Mucosa of rectum (tissue), 2 donors: ENCODE results near the gene HLA-DOB.
A peak's percentile ranks its signal among the peaks of the same experiment; 100 is the strongest.
"Not testable (repeated sequence)": the region's sequence is repeated elsewhere in the genome, so short reads cannot be mapped to it uniquely, and the experiment has no call there.

Source experiments
- H3K27ac ChIP-seq, 2 donors: one replicate each; pipeline ENCODE4 v1.7.0; 2013; ENCODE audit warnings: inconsistent platforms in 2 of 2, low read depth in 2 of 2, low read length in 2 of 2
- H3K27me3 ChIP-seq, 2 donors: one replicate each; pipeline ENCODE4 v1.7.0; 2013; ENCODE audit warnings: low read length in 2 of 2; ENCODE audit not compliant: control insufficient read depth in 2 of 2, insufficient read depth in 2 of 2
- H3K36me3 ChIP-seq, 2 donors: one replicate each; pipeline ENCODE4 v1.7.0; 2013; ENCODE audit warnings: low read length in 2 of 2; ENCODE audit not compliant: control insufficient read depth in 2 of 2, insufficient read depth in 2 of 2
- H3K4me1 ChIP-seq, 2 donors: one replicate each; pipeline ENCODE4 v1.7.0; 2013; ENCODE audit warnings: low read length in 2 of 2, mild to moderate bottlenecking in 1 of 2; ENCODE audit not compliant: control insufficient read depth in 2 of 2, insufficient read depth in 2 of 2
- H3K4me3 ChIP-seq, 2 donors: one replicate each; pipeline ENCODE4 v1.7.0; 2013; ENCODE audit warnings: low read length in 2 of 2
- H3K9ac ChIP-seq, 2 donors: one replicate each; pipeline ENCODE4 v1.7.0; 2013; ENCODE audit warnings: low read length in 2 of 2, low read depth in 1 of 2, mild to moderate bottlenecking in 1 of 2
- H3K9me3 ChIP-seq, 2 donors: one replicate each; pipeline ENCODE4 v1.7.0; 2013; ENCODE audit warnings: low read length in 2 of 2; ENCODE audit not compliant: control insufficient read depth in 2 of 2
- donor health status: healthy.
- donor health status: Normal muscosa, but diverticular disease.

HLA-DOB gene

DNA sequence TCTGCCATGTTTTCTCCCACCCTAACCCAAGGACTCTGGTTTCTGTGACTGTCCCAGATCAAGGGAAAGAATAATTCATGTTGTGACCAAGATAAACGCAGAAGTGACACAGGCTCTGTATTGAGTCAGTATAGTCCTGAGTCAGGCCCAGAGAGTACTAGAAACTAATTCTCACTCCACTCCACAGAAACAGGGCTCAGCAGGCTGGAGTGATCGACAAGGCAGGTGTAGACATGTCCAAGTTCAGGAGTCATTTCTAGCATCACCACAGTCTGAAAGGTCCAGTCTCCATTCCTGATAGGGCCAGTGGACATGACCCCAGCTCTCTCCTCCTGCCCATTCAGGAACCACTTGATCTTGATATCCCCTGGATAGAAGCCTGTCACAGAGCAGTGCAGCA lies 2.7 kb downstream of the HLA-DOB start:
- Histone ChIP-seq H3K4me1 (no peaks in the 10 kb centered on the region), H3K27ac (no peak overlapping the region), H3K9me3 (no peaks in the 10 kb centered on the region), H3K36me3 (no peaks in the 10 kb centered on the region), H3K9ac (no peak overlapping the region), H3K27me3 (peaks cover 0 to 4% of the 10 kb centered on the region in 2 donors), H3K4me3 (no peak overlapping the region)

DNA sequence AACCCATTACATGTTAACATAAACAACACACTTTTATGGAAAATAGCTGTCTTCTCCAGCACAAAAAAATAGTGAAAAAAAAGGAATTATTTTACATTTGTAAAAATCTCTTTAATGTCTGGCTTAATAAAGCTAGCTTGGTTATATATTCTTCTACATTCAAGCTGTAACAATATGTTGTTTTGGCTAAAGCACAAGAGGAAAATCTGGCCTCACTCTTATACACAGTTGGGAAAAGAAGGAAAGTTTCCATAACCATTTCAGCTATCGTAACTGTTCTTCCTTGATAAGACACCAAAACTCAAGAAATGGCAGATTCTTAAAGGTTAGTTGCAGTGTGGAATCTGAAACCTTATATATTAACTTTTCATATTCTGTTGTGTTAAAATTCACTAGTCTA lies 7.6 kb downstream of the HLA-DOB start:
- H3K36me3 ChIP-seq, result no peaks in the 10 kb centered on the region
- no peaks in the 10 kb centered on the region for H3K4me1 ChIP-seq
- no peak overlapping the region for H3K9ac ChIP-seq
- peaks cover 0 to 4% of the 10 kb centered on the region in 2 donors for H3K27me3 ChIP-seq
- no peak overlapping the region for H3K27ac ChIP-seq
- H3K9me3 ChIP-seq, result no peaks in the 10 kb centered on the region
- no peak overlapping the region for H3K4me3 ChIP-seq

DNA sequence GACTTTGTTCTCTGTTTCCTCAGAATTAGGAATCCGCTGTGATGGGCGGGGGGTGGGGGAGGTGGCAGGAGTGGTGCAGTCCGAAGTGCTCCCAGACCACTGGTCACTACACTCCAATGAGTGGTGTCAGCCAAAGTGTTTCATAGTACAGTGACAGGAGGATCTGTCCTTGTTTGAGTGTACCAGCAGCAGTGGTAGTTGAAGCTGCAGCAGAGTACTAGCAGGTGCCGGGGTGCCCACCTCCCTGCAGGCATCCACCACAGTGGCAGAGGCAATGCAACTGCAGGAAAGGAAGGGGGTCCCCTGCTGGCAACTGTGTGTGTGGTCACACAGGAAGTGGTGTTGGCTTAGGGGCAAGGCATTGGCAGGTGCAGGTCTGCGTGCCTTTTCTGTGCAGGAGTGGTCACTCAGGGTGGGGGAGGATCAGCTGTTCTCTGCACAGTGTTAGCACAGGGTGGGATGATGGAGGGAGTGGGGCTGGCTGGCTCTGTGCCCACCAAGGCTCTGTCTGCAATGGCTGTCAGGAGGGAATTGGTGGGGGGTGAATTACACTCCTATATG lies 9.7 kb downstream of the HLA-DOB start:
- Histone ChIP-seq H3K9me3 (no peaks in the 10 kb centered on the region), H3K36me3 (no peaks in the 10 kb centered on the region), H3K4me1 (no peaks in the 10 kb centered on the region), H3K9ac (no peak overlapping the region), H3K27ac (no peak overlapping the region), H3K4me3 (no peak overlapping the region), H3K27me3 (peaks cover 0 to 4% of the 10 kb centered on the region in 2 donors)

DNA sequence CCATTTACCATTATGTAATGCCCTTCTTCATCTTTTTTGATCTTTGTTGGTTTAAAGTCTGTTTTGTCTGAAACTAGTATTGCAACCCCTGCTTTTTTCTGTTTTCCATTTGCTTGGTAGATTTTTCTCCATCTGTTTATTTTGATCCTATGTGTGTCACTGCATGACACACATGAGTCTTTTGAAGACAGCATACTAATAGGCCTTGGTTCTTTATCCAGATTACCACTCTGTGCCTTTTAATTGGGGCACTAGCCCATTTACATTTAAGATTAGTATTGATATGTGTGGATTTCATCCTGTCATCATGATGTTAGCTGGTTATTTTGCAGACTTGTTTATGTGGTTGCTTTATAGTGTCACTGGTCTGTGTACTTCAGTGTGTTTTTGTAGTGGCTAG lies 11.4 kb downstream of the HLA-DOB start:
- H3K4me1 ChIP-seq, H3K27ac ChIP-seq, H3K36me3 ChIP-seq, H3K9me3 ChIP-seq, H3K4me3 ChIP-seq, H3K27me3 ChIP-seq, H3K9ac ChIP-seq: not testable (repeated sequence)

DNA sequence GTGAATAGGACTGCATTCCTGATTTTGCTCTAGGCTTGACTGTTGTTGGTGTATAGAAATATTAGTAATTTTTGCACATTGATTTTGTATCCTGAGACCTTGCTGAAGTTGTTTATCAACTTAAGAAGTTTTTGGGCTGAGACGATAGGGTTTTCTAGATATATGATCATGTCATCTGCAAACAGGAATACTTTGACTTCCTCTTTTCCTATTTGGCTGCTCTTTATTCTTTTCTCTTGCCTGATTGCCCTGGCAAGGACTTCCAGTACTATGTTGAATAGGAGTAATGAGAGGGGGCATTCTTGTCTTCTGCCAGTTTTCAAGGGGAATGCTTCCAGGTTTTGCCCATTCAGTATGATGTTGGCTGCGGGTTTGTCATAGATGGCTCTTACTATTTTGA lies 13.4 kb downstream of the HLA-DOB start:
- H3K4me3 ChIP-seq, result no peak overlapping the region
- no peaks in the 10 kb centered on the region for H3K36me3 ChIP-seq
- H3K27ac ChIP-seq, result no peak overlapping the region
- no peaks in the 10 kb centered on the region for H3K4me1 ChIP-seq
- H3K9me3 ChIP-seq, result peaks cover 0 to 3% of the 10 kb centered on the region in 2 donors
- peaks cover 7 to 9% of the 10 kb centered on the region in 2 donors for H3K27me3 ChIP-seq
- no peak overlapping the region for H3K9ac ChIP-seq

DNA sequence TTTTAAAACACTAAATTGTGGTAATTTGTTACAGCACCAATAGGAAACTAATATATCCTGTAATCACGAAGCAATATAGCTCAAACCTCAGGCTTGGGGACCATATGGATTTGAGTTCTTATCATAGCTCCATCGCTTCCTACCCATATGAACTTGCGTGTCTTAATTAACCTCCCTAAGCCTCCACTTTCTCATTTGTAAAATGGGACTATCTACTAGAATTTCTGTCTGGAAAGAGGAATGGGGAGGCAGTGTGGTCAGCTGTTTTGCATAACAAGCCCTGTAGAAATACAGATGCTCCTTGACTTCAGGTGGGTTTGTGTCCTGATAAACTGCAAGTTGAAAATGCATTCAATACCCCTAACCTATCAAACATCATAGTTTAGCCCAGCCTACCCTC lies 17.1 kb downstream of the HLA-DOB start:
- no peak overlapping the region for H3K27ac ChIP-seq
- H3K9me3 ChIP-seq, result peaks cover 0 to 3% of the 10 kb centered on the region in 2 donors
- no peaks in the 10 kb centered on the region for H3K36me3 ChIP-seq
- no peak overlapping the region for H3K4me3 ChIP-seq
- H3K4me1 ChIP-seq, result peaks cover 0 to 3% of the 10 kb centered on the region in 2 donors
- H3K9ac ChIP-seq, result no peak overlapping the region
- H3K27me3 ChIP-seq, result peaks cover 15 to 21% of the 10 kb centered on the region in 2 donors

DNA sequence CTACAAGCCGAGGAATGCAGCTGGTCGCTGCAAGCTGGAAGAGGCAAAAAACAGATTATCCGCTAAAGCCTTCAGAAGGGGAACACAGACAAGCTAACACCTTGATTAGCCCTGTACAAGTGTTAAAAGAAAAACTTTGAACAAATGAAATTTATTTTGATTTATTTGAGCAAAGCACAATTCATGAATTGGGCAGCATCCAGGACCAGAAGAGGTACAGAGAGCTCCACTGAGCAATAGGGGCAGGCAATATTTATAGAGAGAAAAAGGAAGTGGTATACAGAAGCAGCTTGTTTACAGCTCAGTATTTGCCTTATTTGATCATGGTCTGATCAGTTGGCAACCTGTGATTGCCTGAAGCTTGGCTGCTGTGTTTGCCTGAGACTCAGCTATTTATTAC lies 17.6 kb downstream of the HLA-DOB start:
- Histone ChIP-seq H3K27ac (no peak overlapping the region), H3K4me3 (no peak overlapping the region), H3K4me1 (peaks cover 0 to 3% of the 10 kb centered on the region in 2 donors), H3K27me3 (peaks cover 15 to 24% of the 10 kb centered on the region in 2 donors), H3K36me3 (no peaks in the 10 kb centered on the region), H3K9me3 (peaks cover 0 to 3% of the 10 kb centered on the region in 2 donors), H3K9ac (no peak overlapping the region)

DNA sequence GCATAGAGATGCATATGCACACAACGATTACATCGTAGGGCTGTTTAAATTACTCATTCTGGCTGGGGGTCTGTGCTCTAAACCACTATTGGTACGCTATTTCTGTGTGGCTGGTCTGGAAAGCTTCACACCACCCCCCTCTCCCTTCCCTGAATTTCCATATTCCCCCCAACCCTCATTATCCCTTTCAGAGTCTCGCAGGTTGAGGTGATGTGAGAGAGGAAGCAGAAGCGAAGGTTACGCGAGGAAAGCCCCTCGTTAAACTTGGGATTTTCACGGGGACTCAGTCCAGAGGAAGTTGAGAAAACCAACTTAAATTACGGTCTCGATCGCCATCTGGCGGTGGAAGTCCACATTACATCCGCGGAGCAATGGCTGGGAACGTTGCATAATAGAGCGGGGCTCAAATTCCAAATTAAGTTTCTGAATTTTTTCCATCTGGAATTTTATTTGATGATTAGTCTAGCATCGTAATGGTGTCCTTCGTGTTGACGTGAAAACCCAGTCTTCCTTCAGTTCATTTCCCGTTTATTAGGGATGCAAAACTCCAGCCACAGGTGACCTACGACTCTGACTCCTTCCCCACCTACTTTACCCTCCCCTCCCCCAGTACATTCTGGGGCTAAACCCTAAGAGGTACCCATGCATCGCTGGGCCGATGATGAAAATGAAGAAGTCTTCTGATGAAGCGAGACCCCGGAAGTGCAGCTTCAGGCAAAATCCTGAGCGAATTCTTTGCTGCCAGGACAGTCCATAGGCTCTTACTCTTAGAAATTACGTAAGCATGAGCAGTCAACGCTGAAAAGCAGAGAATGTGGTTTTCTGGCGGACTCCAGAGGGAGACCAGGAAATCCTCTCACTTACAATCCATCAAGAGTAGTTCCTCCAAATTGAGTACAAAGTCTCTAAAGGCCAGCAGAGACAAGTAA lies 19.7 kb downstream of the HLA-DOB start:
- H3K9me3 ChIP-seq, result peaks cover 0 to 3% of the 10 kb centered on the region in 2 donors
- H3K27ac ChIP-seq, result no peak overlapping the region
- peak overlapping the region; percentile 1 to 13 for H3K9ac ChIP-seq
- H3K27me3 ChIP-seq, result peaks cover 18 to 30% of the 10 kb centered on the region in 2 donors
- peak overlapping the region in 1 of 2 donors; percentile 47 for H3K4me3 ChIP-seq
- H3K4me1 ChIP-seq, result peaks cover 0 to 3% of the 10 kb centered on the region in 2 donors
- no peaks in the 10 kb centered on the region for H3K36me3 ChIP-seq

DNA sequence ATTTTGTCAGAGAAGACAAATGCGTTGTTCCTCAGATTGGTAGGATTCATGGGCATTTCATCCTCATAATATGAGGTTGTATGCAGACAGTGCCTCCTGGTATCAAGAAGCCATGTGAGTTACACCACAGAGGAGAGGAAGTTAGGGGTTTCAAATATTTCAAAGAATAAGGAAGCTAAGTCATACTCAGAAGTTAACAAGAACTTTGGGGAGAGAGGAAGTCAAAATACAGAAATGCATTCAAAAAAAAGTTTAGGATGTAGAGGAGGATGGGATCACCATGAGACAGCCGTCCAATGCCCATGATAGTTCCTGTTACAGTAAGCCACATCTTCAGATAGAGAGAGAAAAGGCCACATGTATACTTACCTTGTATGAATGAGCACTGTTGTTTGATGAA lies 22.3 kb downstream of the HLA-DOB start:
- Histone ChIP-seq H3K4me1 (peaks cover 0 to 3% of the 10 kb centered on the region in 2 donors), H3K27me3 (peaks cover 17 to 32% of the 10 kb centered on the region in 2 donors), H3K9ac (no peak overlapping the region), H3K36me3 (no peaks in the 10 kb centered on the region), H3K27ac (no peak overlapping the region), H3K4me3 (no peak overlapping the region), H3K9me3 (peaks cover 0 to 3% of the 10 kb centered on the region in 2 donors)

DNA sequence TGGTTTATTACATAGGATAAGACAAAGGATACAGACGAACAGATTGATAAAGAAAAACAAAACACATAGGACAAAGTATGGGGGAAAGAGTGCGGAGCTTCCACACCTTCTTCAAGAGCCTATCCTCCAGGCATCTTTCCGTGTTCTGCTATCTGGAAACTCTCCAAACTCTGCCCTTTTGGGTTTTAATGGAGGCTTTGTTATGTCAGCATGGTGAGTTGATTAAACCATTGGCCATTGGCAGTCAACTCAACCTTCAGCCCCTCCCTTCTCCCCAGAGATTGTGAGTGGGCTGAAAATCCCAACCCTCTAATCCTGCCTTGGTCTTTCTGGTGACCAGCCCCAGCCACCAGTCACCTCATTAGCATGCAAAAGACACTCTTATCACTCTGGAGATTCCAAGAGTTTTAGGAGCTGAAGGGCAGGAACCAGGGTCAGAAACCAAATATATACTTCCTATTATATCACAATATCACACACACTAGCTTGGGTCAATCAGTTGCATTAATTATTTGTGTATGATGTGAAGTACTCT lies 23.8 kb downstream of the HLA-DOB start:
- Histone ChIP-seq H3K27ac (no peak overlapping the region), H3K36me3 (no peaks in the 10 kb centered on the region), H3K4me3 (no peak overlapping the region), H3K27me3 (peaks cover 17 to 27% of the 10 kb centered on the region in 2 donors), H3K9ac (no peak overlapping the region), H3K4me1 (peaks cover 0 to 3% of the 10 kb centered on the region in 2 donors), H3K9me3 (no peaks in the 10 kb centered on the region)
